Measurements from ENCODE around the gene SNPH. TPM values are rescaled to one million over a fixed set of nuclear protein-coding genes. Genes with fewer than 3 reads are reported as not detected.

Gene SNPH, protein sequence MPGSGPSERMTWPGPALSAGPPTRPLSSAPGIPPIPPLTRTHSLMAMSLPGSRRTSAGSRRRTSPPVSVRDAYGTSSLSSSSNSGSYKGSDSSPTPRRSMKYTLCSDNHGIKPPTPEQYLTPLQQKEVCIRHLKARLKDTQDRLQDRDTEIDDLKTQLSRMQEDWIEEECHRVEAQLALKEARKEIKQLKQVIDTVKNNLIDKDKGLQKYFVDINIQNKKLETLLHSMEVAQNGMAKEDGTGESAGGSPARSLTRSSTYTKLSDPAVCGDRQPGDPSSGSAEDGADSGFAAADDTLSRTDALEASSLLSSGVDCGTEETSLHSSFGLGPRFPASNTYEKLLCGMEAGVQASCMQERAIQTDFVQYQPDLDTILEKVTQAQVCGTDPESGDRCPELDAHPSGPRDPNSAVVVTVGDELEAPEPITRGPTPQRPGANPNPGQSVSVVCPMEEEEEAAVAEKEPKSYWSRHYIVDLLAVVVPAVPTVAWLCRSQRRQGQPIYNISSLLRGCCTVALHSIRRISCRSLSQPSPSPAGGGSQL
- 4.0 to 5.6 TPM (median 4.5 TPM) in 5 replicates for total RNA-seq (2022; extraction: Qiagen RNA extraction; ENCODE audit: low read depth)

DNA sequence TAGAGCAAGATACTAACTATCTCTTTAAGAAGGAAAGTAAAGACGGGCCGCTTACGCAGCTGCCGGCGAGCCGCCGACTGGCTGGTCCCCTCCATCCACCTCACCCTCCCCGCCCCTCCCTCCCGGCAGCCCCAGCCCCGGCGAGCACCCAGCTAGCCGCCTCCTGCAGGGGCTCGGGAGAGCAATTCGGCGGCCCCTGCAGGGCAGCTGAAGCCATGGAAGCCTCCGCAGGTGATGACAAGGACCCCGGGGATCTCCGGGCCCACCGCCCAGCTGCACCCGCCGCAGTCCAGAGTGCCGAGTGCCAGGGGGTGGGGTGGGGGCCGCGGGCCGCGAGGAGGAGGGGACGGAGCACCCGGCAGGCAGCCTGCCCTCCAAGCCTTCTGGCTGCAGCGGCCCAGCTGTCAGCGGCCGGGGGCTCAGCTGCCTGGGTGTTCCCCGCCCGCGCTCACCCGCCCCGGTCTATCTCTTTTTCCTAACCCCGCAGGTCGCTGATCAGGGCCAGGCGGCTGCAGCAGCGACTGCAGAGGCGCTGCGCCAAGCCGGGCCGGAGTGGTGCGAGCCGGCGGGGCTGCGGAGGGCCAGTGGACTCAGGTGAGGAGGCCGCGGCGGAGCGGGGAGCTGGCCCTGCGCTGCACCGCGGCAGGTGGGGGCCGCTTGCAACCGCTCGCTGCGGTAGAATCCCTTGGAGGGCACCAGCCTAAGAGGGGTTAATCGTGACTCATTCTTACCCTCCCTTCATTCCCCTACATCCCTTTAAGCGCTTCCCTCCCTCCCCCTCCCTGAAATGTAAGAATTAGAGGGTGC lies at the start of gene SNPH:
Gene SNPH, plus strand, starts transcription at position 128 of the 807 bp plus-strand sequence. CDS start 29,946 bp downstream, outside the sequence.

DNA sequence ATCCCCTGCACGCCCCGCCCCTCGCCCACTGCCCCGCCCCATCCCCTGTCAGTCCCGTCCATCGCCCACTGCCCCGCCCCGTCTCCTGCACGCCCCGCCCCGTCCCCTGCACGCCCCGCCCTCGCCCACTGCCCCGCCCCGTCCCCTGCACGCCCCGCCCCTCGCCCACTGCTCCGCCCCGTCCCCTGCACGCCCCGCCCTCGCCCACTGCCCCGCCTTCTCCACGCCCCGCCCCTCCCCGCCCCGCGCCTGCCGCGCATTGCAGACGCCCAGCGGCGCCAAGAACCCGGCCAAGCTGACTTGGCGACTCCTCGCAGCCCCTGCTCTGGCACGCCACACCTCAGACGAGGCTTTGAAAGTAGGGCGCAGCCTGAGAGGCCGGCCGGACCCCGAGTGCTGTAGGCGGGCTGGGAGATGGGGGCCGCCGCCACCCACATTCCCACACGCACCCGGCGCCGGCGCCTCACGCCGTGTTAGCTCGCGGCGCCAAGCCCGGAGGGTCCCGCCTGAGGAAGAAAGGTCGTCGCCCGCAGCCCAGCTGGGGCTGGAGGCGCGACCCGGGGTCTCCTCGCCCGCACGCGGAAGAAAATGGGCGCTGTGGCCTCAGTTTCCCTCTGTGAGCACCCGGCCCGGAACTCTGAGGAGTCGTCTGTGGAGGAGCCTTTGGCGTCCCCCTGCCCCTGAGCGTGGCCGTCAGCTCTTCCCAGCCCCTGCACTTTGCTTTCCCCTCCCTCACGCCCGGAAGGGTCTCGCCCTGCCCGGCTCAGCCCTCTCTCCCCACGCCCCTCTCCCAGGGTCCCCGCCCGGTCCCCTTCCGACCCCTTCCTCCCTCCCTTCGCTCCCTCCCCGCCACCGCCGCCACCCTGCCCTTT lies 40.1 kb upstream of the SNPH start, which contains the start of gene RAD21L1:
Gene RAD21L1, plus strand, starts transcription at position 262 of the 872 bp plus-strand sequence. CDS start 2,410 bp downstream, outside the sequence.

DNA sequence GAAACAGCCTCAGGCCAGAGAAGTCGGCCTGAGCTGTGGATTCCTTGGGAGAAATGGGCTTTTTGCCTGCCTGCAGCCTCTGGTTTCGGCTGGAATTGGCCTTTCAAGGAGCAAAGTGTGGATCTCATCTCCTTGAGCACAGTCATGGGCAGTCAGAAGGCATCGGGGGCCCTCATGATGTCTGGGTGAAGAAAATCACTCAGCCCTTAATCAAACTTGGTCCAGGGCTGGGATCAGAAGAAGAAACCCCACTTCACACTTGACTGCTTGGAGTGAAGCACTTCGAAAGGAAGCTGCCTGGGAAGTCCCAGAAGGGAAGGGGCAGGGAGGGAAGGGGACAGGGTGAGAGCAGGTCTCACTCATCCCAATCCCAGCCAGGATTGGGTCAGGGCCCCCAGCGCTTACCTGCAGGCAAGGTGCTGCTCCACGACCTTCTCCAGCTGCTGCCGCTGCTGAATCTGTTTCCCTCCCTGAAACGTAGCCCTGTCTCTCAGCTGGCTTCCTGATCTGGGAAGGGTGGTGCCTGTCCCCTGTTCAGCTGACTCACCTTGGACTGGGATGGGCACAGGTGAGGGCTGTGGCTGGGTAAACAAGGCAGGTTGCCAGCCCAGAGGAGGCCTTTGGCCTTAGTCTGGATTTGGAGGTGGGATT lies 62.7 kb downstream of the SNPH start, which contains the start of gene SDCBP2:
Gene SDCBP2, minus strand, starts transcription at position 460 of the 651 bp plus-strand sequence. CDS start 8,723 bp downstream, outside the sequence.

Other genes starting within 250 kb of the SNPH start
- gene PSMF1, start 147.7 kb upstream of the SNPH start, total RNA-seq (2022; extraction: Qiagen RNA extraction; ENCODE audit: low read depth) = 167 to 230 TPM (median 213 TPM) in 5 replicates
- 2.6 to 4.4 TPM (median 4.1 TPM) in 5 replicates for gene TMEM74B, start 81.3 kb upstream of the SNPH start, total RNA-seq (2022; extraction: Qiagen RNA extraction; ENCODE audit: low read depth)
- gene C20orf202, start 62.8 kb upstream of the SNPH start, total RNA-seq (2022; extraction: Qiagen RNA extraction; ENCODE audit: low read depth) = 0.03 TPM in 1 of 5 replicates, not detected in the others
- gene RAD21L1, start 40.2 kb upstream of the SNPH start, total RNA-seq (2022; extraction: Qiagen RNA extraction; ENCODE audit: low read depth) = not detected in 5 replicates
- gene SDCBP2, start 62.8 kb downstream of the SNPH start, total RNA-seq (2022; extraction: Qiagen RNA extraction; ENCODE audit: low read depth) = 0.71 to 1.1 TPM (median 0.99 TPM) in 5 replicates
- 495 to 535 TPM (median 512 TPM) in 5 replicates for gene FKBP1A, start 126.8 kb downstream of the SNPH start, total RNA-seq (2022; extraction: Qiagen RNA extraction; ENCODE audit: low read depth)
- gene NSFL1C, start 200.6 kb downstream of the SNPH start, total RNA-seq (2022; extraction: Qiagen RNA extraction; ENCODE audit: low read depth) = 113 to 129 TPM (median 120 TPM) in 5 replicates
- gene SIRPB2, start 225.1 kb downstream of the SNPH start, total RNA-seq (2022; extraction: Qiagen RNA extraction; ENCODE audit: low read depth) = not detected in 5 replicates

Measured in A549 treated with CpdA at 1 μM for 4 hours (cell line).